Measurements from ENCODE around the gene RBM44. TPM values are rescaled to one million over a fixed set of nuclear protein-coding genes. Genes with fewer than 3 reads are reported as not detected.
A peak's percentile ranks its signal among the peaks of the same experiment; 100 is the strongest.

RBM44 gene
- polyA plus RNA-seq, 1 donor from 2014 or later: 2.5 TPM

DNA sequence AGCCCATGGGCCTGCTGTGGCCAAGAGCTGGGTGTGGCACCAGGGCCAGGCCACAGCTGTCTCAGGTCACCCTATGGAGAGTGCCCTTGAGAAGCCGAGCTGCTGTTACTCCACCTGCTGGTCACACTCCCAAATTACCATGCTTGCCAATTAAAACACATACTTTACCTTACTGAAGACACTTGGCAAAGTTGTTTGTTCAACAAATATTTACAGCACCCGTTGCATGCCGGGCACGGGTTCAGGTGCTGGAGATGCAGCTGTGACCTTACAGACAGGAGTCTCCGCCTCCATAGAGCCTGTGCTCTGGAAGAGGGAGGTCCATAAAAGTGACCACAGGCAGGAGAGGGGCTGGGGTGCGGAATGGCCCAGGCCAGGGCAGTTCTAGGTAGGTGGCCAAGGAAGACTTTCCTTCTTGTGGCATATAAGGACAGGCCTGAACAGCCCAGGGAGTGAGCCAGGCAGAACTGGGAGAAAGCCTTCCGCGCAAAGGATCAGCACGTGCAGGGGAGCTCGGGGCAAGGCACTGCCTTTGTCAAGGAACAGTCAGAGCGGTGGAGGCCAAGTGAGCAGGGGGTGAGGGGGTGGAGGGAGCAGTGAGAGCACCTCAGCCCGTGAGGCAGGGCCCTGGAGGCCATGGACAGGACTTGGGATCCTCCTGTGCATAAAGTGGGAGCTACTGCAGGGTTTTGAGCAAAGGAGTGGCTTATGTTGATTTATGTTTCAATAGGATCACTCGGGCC is 23.6 kb upstream of the RBM44 start:
- no peaks in the 10 kb centered on the region for H3K36me3 ChIP-seq (ENCODE audit: insufficient read depth, low read length)
- H4K20me1 ChIP-seq (ENCODE audit: insufficient read depth): no peaks in the 10 kb centered on the region
- H3K79me2 ChIP-seq (replicated peaks; ENCODE audit: insufficient read depth, low read length): no peaks in the 10 kb centered on the region
- H3K27ac ChIP-seq (ENCODE audit: low read length): no peak overlapping the region
- no peaks in the 10 kb centered on the region for H3K9me3 ChIP-seq (ENCODE audit: low read length)
- no peaks in the 10 kb centered on the region for H3K9me2 ChIP-seq (ENCODE audit: insufficient read depth, low read length)
- peak; percentile 34 for TF ChIP-seq RAD21 (conservative IDR thresholded peaks at IDR 0.05)
- TF ChIP-seq EP300 (conservative IDR thresholded peaks at IDR 0.05; ENCODE audit: poor library complexity, severe bottlenecking): no peak
- no peak for TF ChIP-seq POLR2AphosphoS5 (IDR thresholded peaks at IDR 0.05)
- TF ChIP-seq, protein P1, sequence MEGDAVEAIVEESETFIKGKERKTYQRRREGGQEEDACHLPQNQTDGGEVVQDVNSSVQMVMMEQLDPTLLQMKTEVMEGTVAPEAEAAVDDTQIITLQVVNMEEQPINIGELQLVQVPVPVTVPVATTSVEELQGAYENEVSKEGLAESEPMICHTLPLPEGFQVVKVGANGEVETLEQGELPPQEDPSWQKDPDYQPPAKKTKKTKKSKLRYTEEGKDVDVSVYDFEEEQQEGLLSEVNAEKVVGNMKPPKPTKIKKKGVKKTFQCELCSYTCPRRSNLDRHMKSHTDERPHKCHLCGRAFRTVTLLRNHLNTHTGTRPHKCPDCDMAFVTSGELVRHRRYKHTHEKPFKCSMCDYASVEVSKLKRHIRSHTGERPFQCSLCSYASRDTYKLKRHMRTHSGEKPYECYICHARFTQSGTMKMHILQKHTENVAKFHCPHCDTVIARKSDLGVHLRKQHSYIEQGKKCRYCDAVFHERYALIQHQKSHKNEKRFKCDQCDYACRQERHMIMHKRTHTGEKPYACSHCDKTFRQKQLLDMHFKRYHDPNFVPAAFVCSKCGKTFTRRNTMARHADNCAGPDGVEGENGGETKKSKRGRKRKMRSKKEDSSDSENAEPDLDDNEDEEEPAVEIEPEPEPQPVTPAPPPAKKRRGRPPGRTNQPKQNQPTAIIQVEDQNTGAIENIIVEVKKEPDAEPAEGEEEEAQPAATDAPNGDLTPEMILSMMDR (IDR thresholded peaks at IDR 0.05; ENCODE audit: poor library complexity, severe bottlenecking): peak; percentile 57
- peak; percentile 47 for TF ChIP-seq SMC3 (conservative IDR thresholded peaks at IDR 0.05; ENCODE audit: poor library complexity)
- no peak overlapping the region for H2AFZ ChIP-seq (ENCODE audit: low read depth, low read length)
- H3F3A ChIP-seq (ENCODE audit: insufficient read depth, low read length, poor library complexity, severe bottlenecking): no peaks in the 10 kb centered on the region
- H3K27me3 ChIP-seq (ENCODE audit: insufficient read depth, low read depth, low read length): no peaks in the 10 kb centered on the region
- H3K4me3 ChIP-seq (ENCODE audit: low read length): no peak overlapping the region
- no peak overlapping the region for H3K4me2 ChIP-seq (ENCODE audit: low read length)
- H3K9ac ChIP-seq (ENCODE audit: low read length): no peak overlapping the region

DNA sequence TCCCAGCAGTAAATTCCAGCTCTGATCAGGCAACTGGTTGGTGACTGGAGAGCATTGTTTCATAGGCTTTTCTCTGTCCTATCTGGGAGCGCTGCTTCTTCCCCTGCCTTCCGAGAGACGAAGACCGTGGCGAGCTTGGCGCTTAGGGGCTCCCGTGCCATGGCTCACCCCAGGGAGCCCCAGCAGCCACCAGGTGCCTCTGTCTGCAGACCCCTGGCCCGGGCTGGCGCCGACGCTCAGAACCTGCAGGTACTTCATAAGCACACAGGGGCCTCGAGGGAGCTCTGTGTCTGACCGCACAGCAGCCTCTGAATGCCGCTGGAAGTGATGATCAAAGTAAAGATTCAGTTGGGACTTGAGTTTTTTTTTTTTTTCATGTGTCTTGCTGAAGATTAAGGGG is 19.1 kb upstream of the RBM44 start:
- no peak for TF ChIP-seq MXI1 (conservative IDR thresholded peaks at IDR 0.05; ENCODE audit: poor library complexity, severe bottlenecking)
- TF ChIP-seq TAF1 (IDR thresholded peaks at IDR 0.05; ENCODE audit: low read depth): no peak
- no peak for TF ChIP-seq EP300 (conservative IDR thresholded peaks at IDR 0.05; ENCODE audit: poor library complexity, severe bottlenecking)
- TF ChIP-seq, protein P1 (IDR thresholded peaks at IDR 0.05; ENCODE audit: poor library complexity, severe bottlenecking): no peak
- no peak for TF ChIP-seq RAD21 (conservative IDR thresholded peaks at IDR 0.05)
- no peak for TF ChIP-seq SMC3 (conservative IDR thresholded peaks at IDR 0.05; ENCODE audit: poor library complexity)
- TF ChIP-seq EZH2 (IDR thresholded peaks at IDR 0.05; ENCODE audit: borderline replicate concordance, insufficient read depth, low read length, poor library complexity, severe bottlenecking): no peak
- no peak for TF ChIP-seq POLR2AphosphoS5 (IDR thresholded peaks at IDR 0.05)
- TF ChIP-seq, protein P2, sequence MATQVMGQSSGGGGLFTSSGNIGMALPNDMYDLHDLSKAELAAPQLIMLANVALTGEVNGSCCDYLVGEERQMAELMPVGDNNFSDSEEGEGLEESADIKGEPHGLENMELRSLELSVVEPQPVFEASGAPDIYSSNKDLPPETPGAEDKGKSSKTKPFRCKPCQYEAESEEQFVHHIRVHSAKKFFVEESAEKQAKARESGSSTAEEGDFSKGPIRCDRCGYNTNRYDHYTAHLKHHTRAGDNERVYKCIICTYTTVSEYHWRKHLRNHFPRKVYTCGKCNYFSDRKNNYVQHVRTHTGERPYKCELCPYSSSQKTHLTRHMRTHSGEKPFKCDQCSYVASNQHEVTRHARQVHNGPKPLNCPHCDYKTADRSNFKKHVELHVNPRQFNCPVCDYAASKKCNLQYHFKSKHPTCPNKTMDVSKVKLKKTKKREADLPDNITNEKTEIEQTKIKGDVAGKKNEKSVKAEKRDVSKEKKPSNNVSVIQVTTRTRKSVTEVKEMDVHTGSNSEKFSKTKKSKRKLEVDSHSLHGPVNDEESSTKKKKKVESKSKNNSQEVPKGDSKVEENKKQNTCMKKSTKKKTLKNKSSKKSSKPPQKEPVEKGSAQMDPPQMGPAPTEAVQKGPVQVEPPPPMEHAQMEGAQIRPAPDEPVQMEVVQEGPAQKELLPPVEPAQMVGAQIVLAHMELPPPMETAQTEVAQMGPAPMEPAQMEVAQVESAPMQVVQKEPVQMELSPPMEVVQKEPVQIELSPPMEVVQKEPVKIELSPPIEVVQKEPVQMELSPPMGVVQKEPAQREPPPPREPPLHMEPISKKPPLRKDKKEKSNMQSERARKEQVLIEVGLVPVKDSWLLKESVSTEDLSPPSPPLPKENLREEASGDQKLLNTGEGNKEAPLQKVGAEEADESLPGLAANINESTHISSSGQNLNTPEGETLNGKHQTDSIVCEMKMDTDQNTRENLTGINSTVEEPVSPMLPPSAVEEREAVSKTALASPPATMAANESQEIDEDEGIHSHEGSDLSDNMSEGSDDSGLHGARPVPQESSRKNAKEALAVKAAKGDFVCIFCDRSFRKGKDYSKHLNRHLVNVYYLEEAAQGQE (IDR thresholded peaks at IDR 0.05; ENCODE audit: borderline replicate concordance): no peak
- Histone ChIP-seq H3K9me2 (ENCODE audit: insufficient read depth, low read length) (no peaks in the 10 kb centered on the region), H3K4me2 (ENCODE audit: low read length) (no peak overlapping the region), H4K20me1 (ENCODE audit: insufficient read depth) (no peaks in the 10 kb centered on the region), H3K4me3 (ENCODE audit: low read length) (no peak overlapping the region), H3K27ac (ENCODE audit: low read length) (no peak overlapping the region), H3F3A (ENCODE audit: insufficient read depth, low read length, poor library complexity, severe bottlenecking) (no peaks in the 10 kb centered on the region), H3K27me3 (ENCODE audit: insufficient read depth, low read depth, low read length) (no peaks in the 10 kb centered on the region), H2AFZ (ENCODE audit: low read depth, low read length) (no peak overlapping the region), H3K9ac (ENCODE audit: low read length) (no peak overlapping the region), H3K36me3 (ENCODE audit: insufficient read depth, low read length) (peaks cover 4% of the 10 kb centered on the region), H3K9me3 (ENCODE audit: low read length) (no peaks in the 10 kb centered on the region), H3K79me2 (replicated peaks; ENCODE audit: insufficient read depth, low read length) (no peaks in the 10 kb centered on the region)

Measured in neural cell (in vitro differentiated cells).